ENCODE data around the gene TENM3. TPM values are rescaled to one million over a fixed set of nuclear protein-coding genes. Genes with fewer than 3 reads are reported as not detected.

Gene TENM3
- total RNA-seq, 1 donor from 2014 or later = 40.4 TPM

GRCh38 chr4:182671231-182671630 is 428.0 kb downstream of the TENM3 start:
- no peak overlapping the region for H3K27ac Mint-ChIP-seq
- no peak for TF ChIP-seq CTCF (IDR thresholded peaks at IDR 0.05; ENCODE audit: unreplicated experiment)
- H3K4me3 Mint-ChIP-seq (ENCODE audit: low read depth) = no peak overlapping the region
- no peaks in the 10 kb centered on the region for H3K27me3 Mint-ChIP-seq
- peaks cover 7% of the 10 kb centered on the region for H3K36me3 Mint-ChIP-seq (ENCODE audit: insufficient read depth)
- H3K9me3 Mint-ChIP-seq (ENCODE audit: low read depth) = peaks cover 5% of the 10 kb centered on the region
- H3K4me1 Mint-ChIP-seq (ENCODE audit: low read depth) = peaks cover 11% of the 10 kb centered on the region
- no peak for DNase-seq (ENCODE audit: low spot score, unreplicated experiment)

- peaks cover 11% of the 10 kb centered on the region for H3K4me1 Mint-ChIP-seq (ENCODE audit: low read depth)
- TF ChIP-seq CTCF (IDR thresholded peaks at IDR 0.05; ENCODE audit: unreplicated experiment) = no peak
- no peak for DNase-seq (ENCODE audit: low spot score, unreplicated experiment)
- H3K27me3 Mint-ChIP-seq = no peaks in the 10 kb centered on the region
- no peak overlapping the region for H3K4me3 Mint-ChIP-seq (ENCODE audit: low read depth)
- peaks cover 5% of the 10 kb centered on the region for H3K9me3 Mint-ChIP-seq (ENCODE audit: low read depth)
- no peak overlapping the region for H3K27ac Mint-ChIP-seq
- peaks cover 7% of the 10 kb centered on the region for H3K36me3 Mint-ChIP-seq (ENCODE audit: insufficient read depth)
Observed at GRCh38 chr4:182671749-182672148, 428.5 kb downstream of the TENM3 start.

DNA sequence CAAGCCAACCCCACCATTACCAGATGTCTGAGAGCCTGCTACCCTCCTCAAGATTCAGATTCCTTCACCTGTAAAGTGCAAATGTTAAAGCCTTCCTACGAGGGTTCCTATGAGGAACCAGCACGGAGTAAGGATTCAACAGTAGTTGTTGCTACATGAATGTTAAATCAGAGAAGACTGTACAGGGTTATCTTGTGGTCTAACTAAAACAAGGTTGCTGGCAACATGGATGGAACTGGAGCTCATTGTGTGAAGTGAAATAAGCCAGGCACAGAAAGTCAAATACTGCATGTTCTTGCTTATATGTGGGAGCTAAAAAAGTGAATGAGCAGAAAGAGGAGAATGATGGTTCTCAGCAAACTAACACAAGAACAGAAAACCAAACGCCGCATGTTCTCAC is 435.4 kb downstream of the TENM3 start:
- Mint-ChIP-seq H3K36me3 (ENCODE audit: insufficient read depth) (peaks cover 9% of the 10 kb centered on the region), H3K9me3 (ENCODE audit: low read depth) (no peaks in the 10 kb centered on the region), H3K27ac (no peak overlapping the region), H3K27me3 (no peaks in the 10 kb centered on the region), H3K4me3 (ENCODE audit: low read depth) (no peak overlapping the region), H3K4me1 (ENCODE audit: low read depth) (peaks cover 16% of the 10 kb centered on the region)
- no peak for DNase-seq (ENCODE audit: low spot score, unreplicated experiment)
- no peak for TF ChIP-seq CTCF (IDR thresholded peaks at IDR 0.05; ENCODE audit: unreplicated experiment)

GRCh38 chr4:182679533-182679932 is 436.3 kb downstream of the TENM3 start:
- no peak for DNase-seq (ENCODE audit: low spot score, unreplicated experiment)
- H3K4me3 Mint-ChIP-seq (ENCODE audit: low read depth) = no peak overlapping the region
- no peak overlapping the region for H3K27ac Mint-ChIP-seq
- H3K27me3 Mint-ChIP-seq = no peaks in the 10 kb centered on the region
- H3K9me3 Mint-ChIP-seq (ENCODE audit: low read depth) = no peaks in the 10 kb centered on the region
- H3K4me1 Mint-ChIP-seq (ENCODE audit: low read depth) = peaks cover 16% of the 10 kb centered on the region
- TF ChIP-seq CTCF (IDR thresholded peaks at IDR 0.05; ENCODE audit: unreplicated experiment) = no peak
- peaks cover 9% of the 10 kb centered on the region for H3K36me3 Mint-ChIP-seq (ENCODE audit: insufficient read depth)

- Mint-ChIP-seq H3K4me3 (ENCODE audit: low read depth) (no peak overlapping the region), H3K9me3 (ENCODE audit: low read depth) (no peaks in the 10 kb centered on the region), H3K27me3 (no peaks in the 10 kb centered on the region), H3K36me3 (ENCODE audit: insufficient read depth) (peaks cover 9% of the 10 kb centered on the region), H3K27ac (no peak overlapping the region), H3K4me1 (ENCODE audit: low read depth) (peaks cover 16% of the 10 kb centered on the region)
- no peak for DNase-seq (ENCODE audit: low spot score, unreplicated experiment)
- TF ChIP-seq CTCF (IDR thresholded peaks at IDR 0.05; ENCODE audit: unreplicated experiment) = no peak
Observed at GRCh38 chr4:182680234-182680653, 437.0 kb downstream of the TENM3 start.

All from progenitor cell of endocrine pancreas (in vitro differentiated cells).